K562 (cell line): ENCODE data around the gene CBX4. TPM values are rescaled to one million over a fixed set of nuclear protein-coding genes. Genes with fewer than 3 reads are reported as not detected.

ENCODE experiments used
- ATAC-seq: fragments of 200-7000 bp; cut with Tn5 transposase; 3 replicates; pipeline ENCODE4 v1.9.1; 2020; ENCODE audit warnings: moderate library complexity
- BruUV-seq: library from RNA; stranded (reverse); fragments of 400-500 nt; replicated peaks from 2 replicates; lab custom pipeline; 2021; lab: Mats Ljungman, UMichigan
- CTCF ChIA-PET: fragments of 300-600 bp; formaldehyde crosslinking; extraction: SDS; loops from one replicate; lab custom pipeline; 2021; ENCODE audit warnings: low intra/inter-chr PET ratio; lab: Yijun Ruan, JAX
- POLR2A ChIA-PET: fragments of 300-600, 350-650 bp; sonication (Branson Sonifier 250); formaldehyde crosslinking; extraction: SDS; loops from one replicate; lab custom pipeline; 2021; ENCODE audit warnings: antibody characterized with exemption, inconsistent platforms; lab: Yijun Ruan, JAX
- DNase-seq, 4 experiments: peaks; one replicate each; pipeline versions ENCODE4 v3.0.0 to v3.0.0-alpha.2; 2011 to 2018; ENCODE audit warnings: low spot score in 3 of 4, mixed read lengths in 3 of 4; ENCODE audit errors: extremely low read depth in 1 of 4
- FAIRE-seq: peaks from 2 replicates; lab custom pipeline; 2011; peaks lifted over from hg19 to GRCh38; lab: Jason Lieb, UNC
- H2AFZ ChIP-seq: 2 replicates; pipeline ENCODE4 v1.6.0; 2011; ENCODE audit warnings: low read depth, low read length, control low read depth, inconsistent platforms
- H3K27ac ChIP-seq: fragments of 200-600 bp; 3 replicates; pipeline ENCODE4 v1.8.0; 2011; ENCODE audit warnings: low read depth, mild to moderate bottlenecking, control low read depth, inconsistent platforms, low read length, moderate library complexity, mixed read lengths; ENCODE audit errors: extremely low read depth
- H3K27me3 ChIP-seq, 2 experiments: fragments of 300-600 bp in 1 of 2; 2 replicates in 1 of 2; 3 replicates in 1 of 2; pipeline versions ENCODE4 v1.6.0 to v1.8.0; 2011; ENCODE audit warnings: inconsistent platforms in 2 of 2, low read length in 2 of 2, mild to moderate bottlenecking in 1 of 2, mixed read lengths in 1 of 2, moderate library complexity in 1 of 2; ENCODE audit not compliant: control insufficient read depth in 2 of 2, insufficient read depth in 2 of 2
- H3K36me3 ChIP-seq: fragments of 300-600 bp; 3 replicates; pipeline ENCODE4 v1.8.0; 2011; ENCODE audit warnings: mild to moderate bottlenecking, low read length, inconsistent platforms; ENCODE audit not compliant: control insufficient read depth, insufficient read depth
- H3K4me1 ChIP-seq, 2 experiments: fragments of 200-600 bp in 1 of 2; replicated peaks in 1 of 2; 2 replicates in 1 of 2; 3 replicates in 1 of 2; pipeline versions ENCODE4 v1.5.1 to v1.8.0; 2011; ENCODE audit warnings: inconsistent platforms in 2 of 2, low read length in 2 of 2, mild to moderate bottlenecking in 1 of 2, mixed read lengths in 1 of 2, moderate library complexity in 1 of 2; ENCODE audit not compliant: control insufficient read depth in 2 of 2, insufficient read depth in 2 of 2
- H3K4me2 ChIP-seq: 2 replicates; pipeline ENCODE4 v1.6.1; 2011; ENCODE audit warnings: low read length, control low read depth, inconsistent platforms, mixed read lengths; ENCODE audit not compliant: insufficient read depth
- H3K4me3 ChIP-seq: fragments of 200-600 bp; sonication (generic), shearing (Covaris generic); 2 replicates; pipeline ENCODE4 v1.5.1; 2016; ENCODE audit warnings: control low read depth, inconsistent platforms
- H3K79me2 ChIP-seq: fragments of 200-600 bp; 3 replicates; pipeline ENCODE4 v1.8.0; 2011; ENCODE audit warnings: low read length, inconsistent platforms; ENCODE audit not compliant: control insufficient read depth, insufficient read depth
- H3K9ac ChIP-seq, 2 experiments: 2 replicates each; pipeline versions ENCODE4 v1.6.0 to v1.6.1; 2011; ENCODE audit warnings: low read depth in 2 of 2, low read length in 2 of 2, control low read depth in 1 of 2, inconsistent platforms in 1 of 2, mild to moderate bottlenecking in 1 of 2, mixed read lengths in 1 of 2; ENCODE audit not compliant: insufficient read depth in 1 of 2
- H3K9me1 ChIP-seq: one replicate; pipeline ENCODE4 v1.6.0; 2011; ENCODE audit warnings: inconsistent platforms, mild to moderate bottlenecking, low read length, moderate library complexity; ENCODE audit not compliant: control insufficient read depth, insufficient read depth
- H3K9me3 ChIP-seq: replicated peaks from 2 replicates; pipeline ENCODE4 v1.5.1; 2011; ENCODE audit warnings: low read depth, low read length, inconsistent platforms; ENCODE audit not compliant: control insufficient read depth, insufficient read depth
- H4K20me1 ChIP-seq: replicated peaks from 2 replicates; pipeline ENCODE4 v1.6.1; 2011; ENCODE audit warnings: low read length, inconsistent platforms, mixed read lengths; ENCODE audit not compliant: control insufficient read depth, insufficient read depth
- CEBPB ChIP-seq: fragments of 450-650 bp; IDR thresholded peaks from 2 replicates; pipeline ENCODE4 v1.6.1; 2016; ENCODE audit warnings: missing genetic modification characterization, missing compliant biosample characterization
- JUN ChIP-seq, 2 experiments: sonication (generic) in 1 of 2; formaldehyde crosslinking in 1 of 2; IDR thresholded peaks; 2 replicates each; pipeline versions ENCODE4 v1.6.1 to v1.8.0; 2012 to 2022; ENCODE audit warnings: borderline replicate concordance in 2 of 2, mild to moderate bottlenecking in 2 of 2, improper control_type of control experiment in 1 of 2, low read depth in 1 of 2, low read length in 1 of 2, missing genetic modification reagents in 1 of 2
- PTRF ChIP-seq: fragments of 450-650 bp; IDR thresholded peaks from 2 replicates; pipeline ENCODE4 v1.6.1; 2016; ENCODE audit warnings: mild to moderate bottlenecking, missing genetic modification characterization, missing compliant biosample characterization
- RBM15 ChIP-seq: fragments of 200-400 bp; formaldehyde crosslinking; IDR thresholded peaks from 2 replicates; pipeline ENCODE4 v1.6.1; 2018; ENCODE audit warnings: mild to moderate bottlenecking, low read length, moderate library complexity; ENCODE audit not compliant: insufficient read depth
- WGBS: fragments of 100-300 bp; shearing (Covaris generic); methylation state at CpG from one replicate; pipeline ENCODE4 v1.1.6; 2016; ENCODE audit warnings: low coverage, mixed read lengths; ENCODE audit not compliant: insufficient coverage; ENCODE audit errors: missing lambda C conversion rate; 5-methylcytosine and 5-hydroxymethylcytosine counted together
- in situ Hi-C: fragments of 300-500 bp; cut with MboI; formaldehyde crosslinking; loops from 4 replicates; pipeline ENCODE4 v1.15.0; 2018; ENCODE audit warnings: inconsistent platforms, mixed read lengths
- intact Hi-C: fragments of 100-400 bp; cut with micrococcal nuclease; formaldehyde crosslinking; loops from 2 replicates; pipeline ENCODE4 v1.14.2; 2022
- polyA plus RNA-seq, 8 experiments: library from polyadenylated mRNA; depleted of rRNA in 4 of 8; stranded (reverse) in 5 of 8; unstranded in 3 of 8; fragments of >200 nt; fragmentation: Nextera tagmentation in 2 of 8; fragmentation: Illumina TruSeq in 1 of 8; extraction: Ambion mirVana in 2 of 8; extraction: Trizol in 1 of 8; gene quantifications; 2 replicates each; pipeline versions ENCODE4 v1.2.1 to v1.2.3, GENCODE V29; 2011 to 2014; ENCODE audit warnings: inconsistent platforms in 1 of 8, missing spikeins in 1 of 8
- total RNA-seq, 7 experiments: library from RNA; depleted of rRNA in 6 of 7; stranded (reverse); fragments of >200 nt in 6 of 7; fragmentation: Illumina TruSeq in 2 of 7; extraction: Trizol in 2 of 7; gene quantifications; 2 replicates each; pipeline versions ENCODE4 v1.2.1 to v1.2.3, GENCODE V29; 2011 to 2021; ENCODE audit warnings: low replicate concordance in 1 of 7

Gene CBX4
- total and polyA plus RNA-seq, 9 of the 15 experiments (the other 6 are each of a cell fraction or from before 2014, with no cell fraction given) = 0.98 to 50.5 (median 10.0) TPM

GRCh38 chr17:79840989-79841286 is 1.7 kb upstream of the CBX4 start:
- FAIRE-seq = no peak
- Histone ChIP-seq H3K9ac (no peak overlapping the region; a peak in 1 of 4 replicates), H3K9me1 (peaks cover 4% of the 10 kb centered on the region), H2AFZ (no peak overlapping the region), H3K27ac (no peak overlapping the region), H3K4me2 (no peak overlapping the region), H4K20me1 (peaks cover 10% of the 10 kb centered on the region), H3K27me3 (no peaks in the 10 kb centered on the region)
- ChIA-PET POLR2A (interaction anchor here (0.7 to 17.8 kb wide), 5 partner anchors 9 to 75 kb away, joined by 3 to 386 read pairs (median 4); no protein-coding TSS in a partner anchor), CTCF (no interaction called here)
- intact Hi-C loops = no loop called here
- ATAC-seq = no peak
- in situ Hi-C loops = no loop called here
- TF ChIP-seq RBM15 (0 out of 2 replicates have a peak, but pooled peaks have one; percentile 6), CEBPB (tag) (peak; percentile 6), PTRF (tag) (no peak), JUN (IDR thresholded peaks at IDR 0.05; ENCODE audit: borderline replicate concordance, low read depth, low read length) (no peak), JUN (CRISPR knock-in tag; IDR thresholded peaks at IDR 0.05; ENCODE audit: borderline replicate concordance) (no peak)
- TF ChIP-seq, all 486 proteins: peak for 2
- BruUV-seq = no TSS peak
- peaks cover 27% of the 10 kb centered on the region for H3K79me2 ChIP-seq
- no peak overlapping the region for H3K4me3 ChIP-seq
- peaks cover 26 to 82% of the 10 kb centered on the region in 2 experiments for H3K4me1 ChIP-seq
- H3K36me3 ChIP-seq = peaks cover 15% of the 10 kb centered on the region; the same call in 1 of the 3 replicates
- DNase-seq = no peak
- H3K9me3 ChIP-seq = no peaks in the 10 kb centered on the region
- 88% methylated on average over 13 of the region's 19 CpGs for WGBS
